ENCODE results near the gene RIC1. TPM values are rescaled to one million over a fixed set of nuclear protein-coding genes. Genes with fewer than 3 reads are reported as not detected.

Gene RIC1
- total and polyA plus RNA-seq, 2 experiments from 2014 or later: 9.7 to 33.7 TPM

- no peaks in the 10 kb centered on the region for H3K9me3 ChIP-seq (ENCODE audit: low read depth)
- peaks cover 38% of the 10 kb centered on the region for H3K36me3 ChIP-seq
- H3K4me1 ChIP-seq (ENCODE audit: low read depth): no peaks in the 10 kb centered on the region
- no peak for TF ChIP-seq CTCF (IDR thresholded peaks at IDR 0.05; ENCODE audit: low read depth, low read length)
- H3K4me3 ChIP-seq: no peak overlapping the region
- H3K27ac ChIP-seq: no peak overlapping the region
- no peak for DNase-seq (ENCODE audit: low read depth in 1 of 2, low spot score in 1 of 2)
- no peaks in the 10 kb centered on the region for H3K27me3 ChIP-seq
Observed at GRCh38 chr9:5750569-5750968, 121.7 kb downstream of the RIC1 start.

GRCh38 chr9:5756633-5757032 lies 127.7 kb downstream of the RIC1 start:
- TF ChIP-seq CTCF (IDR thresholded peaks at IDR 0.05; ENCODE audit: low read depth, low read length): no peak
- Histone ChIP-seq H3K27me3 (no peaks in the 10 kb centered on the region), H3K4me3 (no peak overlapping the region), H3K27ac (no peak overlapping the region), H3K9me3 (ENCODE audit: low read depth) (no peaks in the 10 kb centered on the region), H3K36me3 (peaks cover 30% of the 10 kb centered on the region), H3K4me1 (ENCODE audit: low read depth) (no peaks in the 10 kb centered on the region)
- DNase-seq (ENCODE audit: low read depth in 1 of 2, low spot score in 1 of 2): no peak

GRCh38 chr9:5760338-5760737 lies 131.4 kb downstream of the RIC1 start:
- no peak for TF ChIP-seq CTCF (IDR thresholded peaks at IDR 0.05; ENCODE audit: low read depth, low read length)
- no peaks in the 10 kb centered on the region for H3K27me3 ChIP-seq
- H3K36me3 ChIP-seq: peaks cover 52% of the 10 kb centered on the region
- no peak overlapping the region for H3K4me3 ChIP-seq
- no peaks in the 10 kb centered on the region for H3K9me3 ChIP-seq (ENCODE audit: low read depth)
- H3K4me1 ChIP-seq (ENCODE audit: low read depth): no peaks in the 10 kb centered on the region
- DNase-seq (ENCODE audit: low read depth in 1 of 2, low spot score in 1 of 2): no peak
- H3K27ac ChIP-seq: no peak overlapping the region

GRCh38 chr9:5762421-5762820 lies 133.5 kb downstream of the RIC1 start:
- H3K4me1 ChIP-seq (ENCODE audit: low read depth): no peaks in the 10 kb centered on the region
- H3K36me3 ChIP-seq: peaks cover 57% of the 10 kb centered on the region
- no peak for TF ChIP-seq CTCF (IDR thresholded peaks at IDR 0.05; ENCODE audit: low read depth, low read length)
- no peak for DNase-seq (ENCODE audit: low read depth in 1 of 2, low spot score in 1 of 2)
- no peaks in the 10 kb centered on the region for H3K9me3 ChIP-seq (ENCODE audit: low read depth)
- no peaks in the 10 kb centered on the region for H3K27me3 ChIP-seq
- no peak overlapping the region for H3K27ac ChIP-seq
- H3K4me3 ChIP-seq: no peak overlapping the region

- no peak for TF ChIP-seq CTCF (IDR thresholded peaks at IDR 0.05; ENCODE audit: low read depth, low read length)
- H3K27me3 ChIP-seq: no peaks in the 10 kb centered on the region
- H3K27ac ChIP-seq: no peak overlapping the region
- H3K9me3 ChIP-seq (ENCODE audit: low read depth): no peaks in the 10 kb centered on the region
- DNase-seq (ENCODE audit: low read depth in 1 of 2, low spot score in 1 of 2): no peak
- H3K4me3 ChIP-seq: no peak overlapping the region
- peaks cover 69% of the 10 kb centered on the region for H3K36me3 ChIP-seq
- H3K4me1 ChIP-seq (ENCODE audit: low read depth): no peaks in the 10 kb centered on the region
Observed at GRCh38 chr9:5764130-5764868, 135.4 kb downstream of the RIC1 start.

All from cardiac muscle cell (in vitro differentiated cells and primary cell).